K562 (cell line): ENCODE results near the gene WASF3. TPM values are rescaled to one million over a fixed set of nuclear protein-coding genes. Genes with fewer than 3 reads are reported as not detected.

ENCODE experiments used
- ATAC-seq: fragments of 200-7000 bp; cut with Tn5 transposase; 3 replicates; pipeline ENCODE4 v1.9.1; 2020; ENCODE audit warnings: moderate library complexity
- BruUV-seq: library from RNA; stranded (reverse); fragments of 400-500 nt; replicated peaks from 2 replicates; lab custom pipeline; 2021; lab: Mats Ljungman, UMichigan
- CTCF ChIA-PET: fragments of 300-600 bp; formaldehyde crosslinking; extraction: SDS; loops from one replicate; lab custom pipeline; 2021; ENCODE audit warnings: low intra/inter-chr PET ratio; lab: Yijun Ruan, JAX
- POLR2A ChIA-PET: fragments of 300-600, 350-650 bp; sonication (Branson Sonifier 250); formaldehyde crosslinking; extraction: SDS; loops from one replicate; lab custom pipeline; 2021; ENCODE audit warnings: antibody characterized with exemption, inconsistent platforms; lab: Yijun Ruan, JAX
- DNase-seq, 4 experiments: peaks; one replicate each; pipeline versions ENCODE4 v3.0.0 to v3.0.0-alpha.2; 2011 to 2018; ENCODE audit warnings: low spot score in 3 of 4, mixed read lengths in 3 of 4; ENCODE audit errors: extremely low read depth in 1 of 4
- FAIRE-seq: peaks from 2 replicates; lab custom pipeline; 2011; peaks lifted over from hg19 to GRCh38; lab: Jason Lieb, UNC
- H2AFZ ChIP-seq: 2 replicates; pipeline ENCODE4 v1.6.0; 2011; ENCODE audit warnings: low read depth, low read length, control low read depth, inconsistent platforms
- H3K27ac ChIP-seq: fragments of 200-600 bp; 3 replicates; pipeline ENCODE4 v1.8.0; 2011; ENCODE audit warnings: low read depth, mild to moderate bottlenecking, control low read depth, inconsistent platforms, low read length, moderate library complexity, mixed read lengths; ENCODE audit errors: extremely low read depth
- H3K27me3 ChIP-seq, 2 experiments: fragments of 300-600 bp in 1 of 2; 2 replicates in 1 of 2; 3 replicates in 1 of 2; pipeline versions ENCODE4 v1.6.0 to v1.8.0; 2011; ENCODE audit warnings: inconsistent platforms in 2 of 2, low read length in 2 of 2, mild to moderate bottlenecking in 1 of 2, mixed read lengths in 1 of 2, moderate library complexity in 1 of 2; ENCODE audit not compliant: control insufficient read depth in 2 of 2, insufficient read depth in 2 of 2
- H3K36me3 ChIP-seq: fragments of 300-600 bp; 3 replicates; pipeline ENCODE4 v1.8.0; 2011; ENCODE audit warnings: mild to moderate bottlenecking, low read length, inconsistent platforms; ENCODE audit not compliant: control insufficient read depth, insufficient read depth
- H3K4me1 ChIP-seq, 2 experiments: fragments of 200-600 bp in 1 of 2; replicated peaks in 1 of 2; 2 replicates in 1 of 2; 3 replicates in 1 of 2; pipeline versions ENCODE4 v1.5.1 to v1.8.0; 2011; ENCODE audit warnings: inconsistent platforms in 2 of 2, low read length in 2 of 2, mild to moderate bottlenecking in 1 of 2, mixed read lengths in 1 of 2, moderate library complexity in 1 of 2; ENCODE audit not compliant: control insufficient read depth in 2 of 2, insufficient read depth in 2 of 2
- H3K4me2 ChIP-seq: 2 replicates; pipeline ENCODE4 v1.6.1; 2011; ENCODE audit warnings: low read length, control low read depth, inconsistent platforms, mixed read lengths; ENCODE audit not compliant: insufficient read depth
- H3K4me3 ChIP-seq: fragments of 200-600 bp; sonication (generic), shearing (Covaris generic); 2 replicates; pipeline ENCODE4 v1.5.1; 2016; ENCODE audit warnings: control low read depth, inconsistent platforms
- H3K79me2 ChIP-seq: fragments of 200-600 bp; 3 replicates; pipeline ENCODE4 v1.8.0; 2011; ENCODE audit warnings: low read length, inconsistent platforms; ENCODE audit not compliant: control insufficient read depth, insufficient read depth
- H3K9ac ChIP-seq, 2 experiments: 2 replicates each; pipeline versions ENCODE4 v1.6.0 to v1.6.1; 2011; ENCODE audit warnings: low read depth in 2 of 2, low read length in 2 of 2, control low read depth in 1 of 2, inconsistent platforms in 1 of 2, mild to moderate bottlenecking in 1 of 2, mixed read lengths in 1 of 2; ENCODE audit not compliant: insufficient read depth in 1 of 2
- H3K9me1 ChIP-seq: one replicate; pipeline ENCODE4 v1.6.0; 2011; ENCODE audit warnings: inconsistent platforms, mild to moderate bottlenecking, low read length, moderate library complexity; ENCODE audit not compliant: control insufficient read depth, insufficient read depth
- H3K9me3 ChIP-seq: replicated peaks from 2 replicates; pipeline ENCODE4 v1.5.1; 2011; ENCODE audit warnings: low read depth, low read length, inconsistent platforms; ENCODE audit not compliant: control insufficient read depth, insufficient read depth
- H4K20me1 ChIP-seq: replicated peaks from 2 replicates; pipeline ENCODE4 v1.6.1; 2011; ENCODE audit warnings: low read length, inconsistent platforms, mixed read lengths; ENCODE audit not compliant: control insufficient read depth, insufficient read depth
- ESRRA ChIP-seq: fragments of 450-650 bp; IDR thresholded peaks from 2 replicates; pipeline ENCODE4 v1.6.1; 2014; ENCODE audit warnings: low read depth, mild to moderate bottlenecking, moderate library complexity, borderline replicate concordance
- ETV5 ChIP-seq: sonication (generic); formaldehyde crosslinking; IDR thresholded peaks from 2 replicates; pipeline ENCODE4 v1.4.0; 2020; ENCODE audit warnings: low read depth, mild to moderate bottlenecking, missing genetic modification reagents
- FOXA1 ChIP-seq: fragments of 450-650 bp; IDR thresholded peaks from 2 replicates; pipeline ENCODE4 v1.6.1; 2016; ENCODE audit warnings: mild to moderate bottlenecking, borderline replicate concordance
- MTA2 ChIP-seq: fragments of 450-650 bp; IDR thresholded peaks from 2 replicates; pipeline ENCODE4 v1.6.1; 2016; ENCODE audit warnings: low read depth
- STAT5A ChIP-seq: IDR thresholded peaks from 2 replicates; pipeline ENCODE4 v1.6.1; 2012; ENCODE audit warnings: low read length, inconsistent platforms, borderline replicate concordance
- TAF7 ChIP-seq: fragments of 450-650 bp; IDR thresholded peaks from 2 replicates; pipeline ENCODE4 v1.6.1; 2016; ENCODE audit warnings: missing genetic modification characterization, missing compliant biosample characterization
- TAF9B ChIP-seq: fragments of 450-650 bp; IDR thresholded peaks from 2 replicates; pipeline ENCODE4 v1.6.1; 2018; ENCODE audit warnings: mild to moderate bottlenecking; ENCODE audit not compliant: partially characterized antibody
- TEAD4 ChIP-seq, 2 experiments: sonication (generic) in 1 of 2; formaldehyde crosslinking in 1 of 2; IDR thresholded peaks; 2 replicates each; pipeline versions ENCODE4 v1.6.1 to v1.8.0; 2012 to 2022; ENCODE audit warnings: borderline replicate concordance in 1 of 2, inconsistent platforms in 1 of 2, low read length in 1 of 2, mild to moderate bottlenecking in 1 of 2, missing genetic modification reagents in 1 of 2
- ZBTB40 ChIP-seq, 2 experiments: fragments of 450-650 bp in 1 of 2; sonication (generic) in 1 of 2; formaldehyde crosslinking in 1 of 2; IDR thresholded peaks; 2 replicates each; pipeline versions ENCODE4 v1.7.1 to v1.9.0; 2016 to 2022; ENCODE audit warnings: inconsistent platforms in 1 of 2, mild to moderate bottlenecking in 1 of 2, missing genetic modification reagents in 1 of 2
- ZKSCAN8 ChIP-seq: fragments of 200-800 bp; sonication (Bioruptor generic); IDR thresholded peaks from 2 replicates; pipeline ENCODE4 v1.6.1; 2016; ENCODE audit warnings: missing genetic modification characterization, missing compliant biosample characterization
- ZNF3 ChIP-seq: fragments of 250-450 bp; sonication (Bioruptor Pico); IDR thresholded peaks from 2 replicates; pipeline ENCODE4 v1.5.0; 2021; ENCODE audit warnings: mild to moderate bottlenecking, moderate library complexity
- WGBS: fragments of 100-300 bp; shearing (Covaris generic); methylation state at CpG from one replicate; pipeline ENCODE4 v1.1.6; 2016; ENCODE audit warnings: low coverage, mixed read lengths; ENCODE audit not compliant: insufficient coverage; ENCODE audit errors: missing lambda C conversion rate; 5-methylcytosine and 5-hydroxymethylcytosine counted together
- in situ Hi-C: fragments of 300-500 bp; cut with MboI; formaldehyde crosslinking; loops from 4 replicates; pipeline ENCODE4 v1.15.0; 2018; ENCODE audit warnings: inconsistent platforms, mixed read lengths
- intact Hi-C: fragments of 100-400 bp; cut with micrococcal nuclease; formaldehyde crosslinking; loops from 2 replicates; pipeline ENCODE4 v1.14.2; 2022
- polyA plus RNA-seq, 8 experiments: library from polyadenylated mRNA; depleted of rRNA in 4 of 8; stranded (reverse) in 5 of 8; unstranded in 3 of 8; fragments of >200 nt; fragmentation: Nextera tagmentation in 2 of 8; fragmentation: Illumina TruSeq in 1 of 8; extraction: Ambion mirVana in 2 of 8; extraction: Trizol in 1 of 8; gene quantifications; 2 replicates each; pipeline versions ENCODE4 v1.2.1 to v1.2.3, GENCODE V29; 2011 to 2014; ENCODE audit warnings: inconsistent platforms in 1 of 8, missing spikeins in 1 of 8
- total RNA-seq, 7 experiments: library from RNA; depleted of rRNA in 6 of 7; stranded (reverse); fragments of >200 nt in 6 of 7; fragmentation: Illumina TruSeq in 2 of 7; extraction: Trizol in 2 of 7; gene quantifications; 2 replicates each; pipeline versions ENCODE4 v1.2.1 to v1.2.3, GENCODE V29; 2011 to 2021; ENCODE audit warnings: low replicate concordance in 1 of 7

WASF3 gene
- total and polyA plus RNA-seq, 9 of the 15 experiments (the other 6 are each of a cell fraction or from before 2014, with no cell fraction given), result 0.04 to 0.43 (median 0.11) TPM

GRCh38 chr13:26718146-26718545 lies 160.7 kb downstream of the WASF3 start (continued):
- TF ChIP-seq MTA2, result no peak

- ChIA-PET POLR2A (interaction anchor here (0.9 kb wide), 1 partner anchor 104 kb away, joined by 3 read pairs; no protein-coding TSS in a partner anchor), CTCF (no interaction called here)
- Histone ChIP-seq H4K20me1 (no peaks in the 10 kb centered on the region), H3K9me3 (no peaks in the 10 kb centered on the region), H3K36me3 (no peaks in the 10 kb centered on the region), H3K27ac (no peak overlapping the region), H3K4me2 (no peak overlapping the region), H2AFZ (no peak overlapping the region), H3K4me3 (no peak overlapping the region), H3K4me1 (no peaks in the 10 kb centered on the region), H3K9ac (no peak overlapping the region), H3K79me2 (no peaks in the 10 kb centered on the region), H3K9me1 (no peaks in the 10 kb centered on the region), H3K27me3 (peaks cover 0 to 7% of the 10 kb centered on the region in 2 experiments; a peak in 3 of 5 replicates)
- ATAC-seq, result no peak
- 3% methylated on average over 5 of the region's 5 CpGs for WGBS
- in situ Hi-C loops, result no loop called here
- intact Hi-C loops, result no loop called here
- DNase-seq, result no peak
- BruUV-seq, result no TSS peak
- FAIRE-seq, result no peak
- TF ChIP-seq STAT5A (no peak), ESRRA (no peak), TAF9B (no peak), ZBTB40 (IDR thresholded peaks at IDR 0.05) (no peak), ZBTB40 (CRISPR knock-in tag; IDR thresholded peaks at IDR 0.05) (no peak), TAF7 (no peak), ZKSCAN8 (no peak), TEAD4 (IDR thresholded peaks at IDR 0.05; ENCODE audit: low read length) (no peak), TEAD4 (CRISPR knock-in tag; IDR thresholded peaks at IDR 0.05; ENCODE audit: borderline replicate concordance) (no peak), ZNF3 (no peak), ETV5 (CRISPR knock-in tag) (no peak), FOXA1 (no peak)
Measured at GRCh38 chr13:26718872-26719271, 161.4 kb downstream of the WASF3 start.
